T-helper 22 cell (primary cell): Measurements from ENCODE around the gene HINFP.
"Not testable (repeated sequence)": the region's sequence is repeated elsewhere in the genome, so short reads cannot be mapped to it uniquely, and the experiment has no call there.

Experiments
- DNase-seq: peaks from one replicate; pipeline ENCODE4 v3.0.0-alpha.2; 2020; ENCODE audit warnings: low read depth

The HINFP gene

GRCh38 chr11:119155733-119156492, 34.5 kb downstream of the HINFP start:
- DNase-seq = no peak

GRCh38 chr11:119156496-119156895, 35.1 kb downstream of the HINFP start:
- no peak for DNase-seq

- no peak for DNase-seq
Measured at GRCh38 chr11:119157063-119157462, 35.7 kb downstream of the HINFP start.

GRCh38 chr11:119158467-119158866, 37.1 kb downstream of the HINFP start:
- DNase-seq = no peak

- DNase-seq = no peak
Measured at GRCh38 chr11:119160151-119160550, 38.8 kb downstream of the HINFP start.

- no peak for DNase-seq
Measured at GRCh38 chr11:119161871-119162270, 40.5 kb downstream of the HINFP start.

- DNase-seq = no peak
Measured at GRCh38 chr11:119166368-119167076, 45.1 kb downstream of the HINFP start.

- DNase-seq = not testable (repeated sequence)
Measured at GRCh38 chr11:119167077-119167458, 45.7 kb downstream of the HINFP start.

GRCh38 chr11:119167933-119168332, 46.6 kb downstream of the HINFP start:
- DNase-seq = no peak

GRCh38 chr11:119168471-119169281, 47.3 kb downstream of the HINFP start, which contains the start of gene NLRX1:
Gene NLRX1, plus strand, starts transcription at chr11:119168725. Its CDS starts 2,679 bp downstream, at chr11:119171404.
- DNase-seq = peak; percentile 64

GRCh38 chr11:119169282-119169719, 47.9 kb downstream of the HINFP start:
- no peak for DNase-seq

- no peak for DNase-seq
Measured at GRCh38 chr11:119172513-119172912, 51.1 kb downstream of the HINFP start.

GRCh38 chr11:119173453-119173852, 52.1 kb downstream of the HINFP start:
- no peak for DNase-seq

GRCh38 chr11:119175493-119176077, 54.2 kb downstream of the HINFP start:
- DNase-seq = no peak

GRCh38 chr11:119178166-119178680, 56.8 kb downstream of the HINFP start:
- DNase-seq = no peak

GRCh38 chr11:119179342-119179741, 58.0 kb downstream of the HINFP start:
- DNase-seq = no peak

- DNase-seq = no peak
Measured at GRCh38 chr11:119179983-119180382, 58.6 kb downstream of the HINFP start.

- DNase-seq = no peak
Measured at GRCh38 chr11:119180729-119181676, 59.6 kb downstream of the HINFP start.

- no peak for DNase-seq
Measured at GRCh38 chr11:119181677-119182412, 60.5 kb downstream of the HINFP start.

GRCh38 chr11:119184399-119184798, 63.0 kb downstream of the HINFP start:
- DNase-seq = not testable (repeated sequence)
